ENCODE measurements around the gene NNMT.

DNA sequence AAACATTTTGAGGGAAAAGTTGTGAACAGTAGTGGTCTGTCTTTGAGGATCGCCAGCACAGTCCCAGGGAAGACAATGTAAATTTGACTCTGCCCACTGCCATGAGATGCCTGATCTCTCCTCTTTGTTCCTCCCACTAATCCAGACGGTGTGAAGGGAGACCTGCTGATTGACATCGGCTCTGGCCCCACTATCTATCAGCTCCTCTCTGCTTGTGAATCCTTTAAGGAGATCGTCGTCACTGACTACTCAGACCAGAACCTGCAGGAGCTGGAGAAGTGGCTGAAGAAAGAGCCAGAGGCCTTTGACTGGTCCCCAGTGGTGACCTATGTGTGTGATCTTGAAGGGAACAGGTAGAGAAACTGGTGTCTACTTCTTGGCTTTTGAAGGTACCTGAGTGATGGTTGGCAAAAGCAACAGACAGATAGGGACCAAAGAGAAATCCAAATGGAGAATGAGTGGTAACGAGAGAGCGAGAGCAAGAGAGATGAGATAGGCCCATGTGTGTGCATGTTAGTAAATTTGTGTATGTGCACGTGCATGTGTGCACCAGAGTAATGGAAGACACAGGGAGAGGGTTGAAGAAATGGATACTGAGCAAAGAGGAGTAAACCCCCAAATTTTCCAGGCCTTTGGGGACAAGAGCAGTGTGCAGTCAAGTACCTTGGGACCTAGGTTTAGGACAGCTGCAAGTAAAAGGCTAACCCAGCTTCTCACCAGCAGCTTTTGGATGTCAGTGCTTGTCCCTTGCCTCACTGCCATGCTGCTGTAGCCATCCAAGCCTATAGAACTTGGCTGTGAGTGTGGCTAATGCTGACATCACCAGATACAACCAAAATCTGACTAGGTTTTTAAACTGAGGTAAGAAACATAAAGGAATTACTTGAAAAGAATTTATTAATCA lies 1.9 kb downstream of the NNMT start:
- TF ChIP-seq, protein P1, sequence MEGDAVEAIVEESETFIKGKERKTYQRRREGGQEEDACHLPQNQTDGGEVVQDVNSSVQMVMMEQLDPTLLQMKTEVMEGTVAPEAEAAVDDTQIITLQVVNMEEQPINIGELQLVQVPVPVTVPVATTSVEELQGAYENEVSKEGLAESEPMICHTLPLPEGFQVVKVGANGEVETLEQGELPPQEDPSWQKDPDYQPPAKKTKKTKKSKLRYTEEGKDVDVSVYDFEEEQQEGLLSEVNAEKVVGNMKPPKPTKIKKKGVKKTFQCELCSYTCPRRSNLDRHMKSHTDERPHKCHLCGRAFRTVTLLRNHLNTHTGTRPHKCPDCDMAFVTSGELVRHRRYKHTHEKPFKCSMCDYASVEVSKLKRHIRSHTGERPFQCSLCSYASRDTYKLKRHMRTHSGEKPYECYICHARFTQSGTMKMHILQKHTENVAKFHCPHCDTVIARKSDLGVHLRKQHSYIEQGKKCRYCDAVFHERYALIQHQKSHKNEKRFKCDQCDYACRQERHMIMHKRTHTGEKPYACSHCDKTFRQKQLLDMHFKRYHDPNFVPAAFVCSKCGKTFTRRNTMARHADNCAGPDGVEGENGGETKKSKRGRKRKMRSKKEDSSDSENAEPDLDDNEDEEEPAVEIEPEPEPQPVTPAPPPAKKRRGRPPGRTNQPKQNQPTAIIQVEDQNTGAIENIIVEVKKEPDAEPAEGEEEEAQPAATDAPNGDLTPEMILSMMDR (IDR thresholded peaks at IDR 0.05; ENCODE audit: poor library complexity, severe bottlenecking): no peak
- TF ChIP-seq POLR2AphosphoS5 (IDR thresholded peaks at IDR 0.05) (no peak), EZH2 (IDR thresholded peaks at IDR 0.05; ENCODE audit: borderline replicate concordance, insufficient read depth, low read length, poor library complexity, severe bottlenecking) (no peak)
